HL-60 (cell line): Measurements from ENCODE around the gene YJEFN3.

Experiments
- GABPA ChIP-seq: IDR thresholded peaks from 2 replicates; pipeline ENCODE4 v1.6.1; 2012; ENCODE audit warnings: low read depth
- POLR2AphosphoS5 ChIP-seq: IDR thresholded peaks from 2 replicates; pipeline ENCODE4 v1.6.1; 2012; ENCODE audit warnings: low read depth
- TF ChIP-seq, protein P1 (sequence below): IDR thresholded peaks from one replicate; pipeline ENCODE4 v1.5.1; 2011; ENCODE audit warnings: low read length, control low read depth, inconsistent platforms; ENCODE audit not compliant: insufficient read depth
- TF ChIP-seq, protein P2 (sequence below): IDR thresholded peaks from 2 replicates; pipeline ENCODE4 v1.6.1; 2012; ENCODE audit warnings: low read depth; ENCODE audit not compliant: insufficient replicate concordance

DNA sequence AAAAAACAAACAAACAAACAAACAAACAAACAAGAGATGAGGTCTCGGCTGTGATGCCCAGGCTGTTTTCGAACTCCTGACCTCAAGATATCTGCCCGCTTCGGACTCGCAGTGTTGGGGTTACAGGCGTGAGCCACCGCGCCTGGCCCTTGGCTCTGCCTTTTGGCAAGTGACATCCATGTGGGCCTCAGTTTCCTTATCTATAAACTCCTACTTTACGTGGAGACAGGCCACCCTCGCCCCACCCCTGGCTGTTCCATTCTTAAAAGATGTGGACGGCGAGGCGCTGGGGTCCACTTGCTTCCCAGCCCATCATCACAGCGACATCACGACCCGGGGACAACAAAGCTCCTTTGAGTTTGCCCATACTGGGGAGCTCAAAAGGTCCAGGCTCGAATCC lies 15.0 kb upstream of the YJEFN3 start:
- TF ChIP-seq, protein P1, sequence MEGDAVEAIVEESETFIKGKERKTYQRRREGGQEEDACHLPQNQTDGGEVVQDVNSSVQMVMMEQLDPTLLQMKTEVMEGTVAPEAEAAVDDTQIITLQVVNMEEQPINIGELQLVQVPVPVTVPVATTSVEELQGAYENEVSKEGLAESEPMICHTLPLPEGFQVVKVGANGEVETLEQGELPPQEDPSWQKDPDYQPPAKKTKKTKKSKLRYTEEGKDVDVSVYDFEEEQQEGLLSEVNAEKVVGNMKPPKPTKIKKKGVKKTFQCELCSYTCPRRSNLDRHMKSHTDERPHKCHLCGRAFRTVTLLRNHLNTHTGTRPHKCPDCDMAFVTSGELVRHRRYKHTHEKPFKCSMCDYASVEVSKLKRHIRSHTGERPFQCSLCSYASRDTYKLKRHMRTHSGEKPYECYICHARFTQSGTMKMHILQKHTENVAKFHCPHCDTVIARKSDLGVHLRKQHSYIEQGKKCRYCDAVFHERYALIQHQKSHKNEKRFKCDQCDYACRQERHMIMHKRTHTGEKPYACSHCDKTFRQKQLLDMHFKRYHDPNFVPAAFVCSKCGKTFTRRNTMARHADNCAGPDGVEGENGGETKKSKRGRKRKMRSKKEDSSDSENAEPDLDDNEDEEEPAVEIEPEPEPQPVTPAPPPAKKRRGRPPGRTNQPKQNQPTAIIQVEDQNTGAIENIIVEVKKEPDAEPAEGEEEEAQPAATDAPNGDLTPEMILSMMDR = no peak
- no peak for TF ChIP-seq GABPA
- TF ChIP-seq, protein P2, sequence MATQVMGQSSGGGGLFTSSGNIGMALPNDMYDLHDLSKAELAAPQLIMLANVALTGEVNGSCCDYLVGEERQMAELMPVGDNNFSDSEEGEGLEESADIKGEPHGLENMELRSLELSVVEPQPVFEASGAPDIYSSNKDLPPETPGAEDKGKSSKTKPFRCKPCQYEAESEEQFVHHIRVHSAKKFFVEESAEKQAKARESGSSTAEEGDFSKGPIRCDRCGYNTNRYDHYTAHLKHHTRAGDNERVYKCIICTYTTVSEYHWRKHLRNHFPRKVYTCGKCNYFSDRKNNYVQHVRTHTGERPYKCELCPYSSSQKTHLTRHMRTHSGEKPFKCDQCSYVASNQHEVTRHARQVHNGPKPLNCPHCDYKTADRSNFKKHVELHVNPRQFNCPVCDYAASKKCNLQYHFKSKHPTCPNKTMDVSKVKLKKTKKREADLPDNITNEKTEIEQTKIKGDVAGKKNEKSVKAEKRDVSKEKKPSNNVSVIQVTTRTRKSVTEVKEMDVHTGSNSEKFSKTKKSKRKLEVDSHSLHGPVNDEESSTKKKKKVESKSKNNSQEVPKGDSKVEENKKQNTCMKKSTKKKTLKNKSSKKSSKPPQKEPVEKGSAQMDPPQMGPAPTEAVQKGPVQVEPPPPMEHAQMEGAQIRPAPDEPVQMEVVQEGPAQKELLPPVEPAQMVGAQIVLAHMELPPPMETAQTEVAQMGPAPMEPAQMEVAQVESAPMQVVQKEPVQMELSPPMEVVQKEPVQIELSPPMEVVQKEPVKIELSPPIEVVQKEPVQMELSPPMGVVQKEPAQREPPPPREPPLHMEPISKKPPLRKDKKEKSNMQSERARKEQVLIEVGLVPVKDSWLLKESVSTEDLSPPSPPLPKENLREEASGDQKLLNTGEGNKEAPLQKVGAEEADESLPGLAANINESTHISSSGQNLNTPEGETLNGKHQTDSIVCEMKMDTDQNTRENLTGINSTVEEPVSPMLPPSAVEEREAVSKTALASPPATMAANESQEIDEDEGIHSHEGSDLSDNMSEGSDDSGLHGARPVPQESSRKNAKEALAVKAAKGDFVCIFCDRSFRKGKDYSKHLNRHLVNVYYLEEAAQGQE = no peak
- no peak for TF ChIP-seq POLR2AphosphoS5
